ENCODE data around the gene ABCG1.

GRCh38 chr21:42299324-42300044 lies 80.5 kb downstream of the ABCG1 start:
- TF ChIP-seq, protein P1, sequence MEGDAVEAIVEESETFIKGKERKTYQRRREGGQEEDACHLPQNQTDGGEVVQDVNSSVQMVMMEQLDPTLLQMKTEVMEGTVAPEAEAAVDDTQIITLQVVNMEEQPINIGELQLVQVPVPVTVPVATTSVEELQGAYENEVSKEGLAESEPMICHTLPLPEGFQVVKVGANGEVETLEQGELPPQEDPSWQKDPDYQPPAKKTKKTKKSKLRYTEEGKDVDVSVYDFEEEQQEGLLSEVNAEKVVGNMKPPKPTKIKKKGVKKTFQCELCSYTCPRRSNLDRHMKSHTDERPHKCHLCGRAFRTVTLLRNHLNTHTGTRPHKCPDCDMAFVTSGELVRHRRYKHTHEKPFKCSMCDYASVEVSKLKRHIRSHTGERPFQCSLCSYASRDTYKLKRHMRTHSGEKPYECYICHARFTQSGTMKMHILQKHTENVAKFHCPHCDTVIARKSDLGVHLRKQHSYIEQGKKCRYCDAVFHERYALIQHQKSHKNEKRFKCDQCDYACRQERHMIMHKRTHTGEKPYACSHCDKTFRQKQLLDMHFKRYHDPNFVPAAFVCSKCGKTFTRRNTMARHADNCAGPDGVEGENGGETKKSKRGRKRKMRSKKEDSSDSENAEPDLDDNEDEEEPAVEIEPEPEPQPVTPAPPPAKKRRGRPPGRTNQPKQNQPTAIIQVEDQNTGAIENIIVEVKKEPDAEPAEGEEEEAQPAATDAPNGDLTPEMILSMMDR (IDR thresholded peaks at IDR 0.05), result no peak
- TF ChIP-seq POLR2A (IDR thresholded peaks at IDR 0.05), result no peak

Measured in heart left ventricle (tissue), 13 donors.